NB4 (cell line): Measurements from ENCODE around the gene NTRK2.

Experiments used
- CTCF ChIP-seq: IDR thresholded peaks from one replicate; pipeline ENCODE4 v1.5.1; 2012; ENCODE audit warnings: low read depth, low read length
- POLR2A ChIP-seq: IDR thresholded peaks from 2 replicates; pipeline ENCODE4 v1.6.1; 2011; ENCODE audit warnings: mild to moderate bottlenecking; ENCODE audit not compliant: insufficient read length; ENCODE audit errors: extremely low read depth

- TF ChIP-seq CTCF (no peak), POLR2A (no peak)
Observed at GRCh38 chr9:84716217-84716616, 46.7 kb downstream of the NTRK2 start.
